Activated CD8-positive, alpha-beta T cell treated with anti-CD3 and anti-CD28 coated beads, Interleukin-2, amount 10 ng/mL, durations not matched to agents 7 days and 5 days (primary cell): ENCODE measurements around the gene ZNF652. TPM values are rescaled to one million over a fixed set of nuclear protein-coding genes. Genes with fewer than 3 reads are reported as not detected.

Experiments used
- ATAC-seq: fragments of 150-1000 bp; cut with Tn5 transposase; one replicate; pipeline ENCODE4 v1.10.0; 2021; ENCODE audit warnings: moderate library complexity
- CTCF ChIA-PET: fragments of 350-600 bp; sonication (Branson Sonifier 250); formaldehyde crosslinking; loops from one replicate; lab custom pipeline; 2021; ENCODE audit warnings: antibody characterized with exemption; lab: Charles Lee
- POLR2A ChIA-PET: fragments of 350-600 bp; sonication (Branson Sonifier 250); formaldehyde crosslinking; loops from one replicate; lab custom pipeline; 2021; ENCODE audit warnings: antibody characterized with exemption; lab: Charles Lee
- DNase-seq: peaks from one replicate; pipeline ENCODE4 v3.0.0-alpha.2; 2020
- H3K27ac Mint-ChIP-seq: one replicate; pipeline ENCODE4 v1.8.0; 2021; ENCODE audit warnings: mild to moderate bottlenecking, mixed read lengths
- H3K27me3 Mint-ChIP-seq: one replicate; pipeline ENCODE4 v1.8.0; 2021; ENCODE audit warnings: low read depth, mixed read lengths
- H3K36me3 Mint-ChIP-seq: one replicate; pipeline ENCODE4 v1.8.0; 2021; ENCODE audit warnings: low read depth, mixed read lengths
- H3K4me1 Mint-ChIP-seq: one replicate; pipeline ENCODE4 v1.8.0; 2021; ENCODE audit warnings: low read depth, mixed read lengths
- H3K4me3 Mint-ChIP-seq: one replicate; pipeline ENCODE4 v1.8.0; 2021; ENCODE audit warnings: mild to moderate bottlenecking, mixed read lengths
- H3K9me3 Mint-ChIP-seq: one replicate; pipeline ENCODE4 v1.8.0; 2022; ENCODE audit warnings: mixed read lengths; ENCODE audit not compliant: insufficient read depth
- total RNA-seq, 2 experiments: library from RNA; stranded (reverse); gene quantifications; one replicate each; pipeline ENCODE4 v1.2.3, GENCODE V29; 2021

Gene ZNF652
- total RNA-seq, 2 experiments from 2014 or later, result 27.3 to 27.9 TPM

GRCh38 chr17:49315551-49316257 is 46.3 kb downstream of the ZNF652 start:
- peaks cover 27% of the 10 kb centered on the region for H3K36me3 Mint-ChIP-seq
- POLR2A ChIA-PET, result interaction anchor here (0.5 to 1.3 kb wide), 3 partner anchors 26 to 72 kb away, joined by 3 to 4 read pairs (median 3); no protein-coding TSS in a partner anchor
- H3K9me3 Mint-ChIP-seq, result no peaks in the 10 kb centered on the region
- peaks cover 37% of the 10 kb centered on the region for H3K4me1 Mint-ChIP-seq
- peak overlapping the region; percentile 60 for H3K4me3 Mint-ChIP-seq
- H3K27ac Mint-ChIP-seq, result peak overlapping the region; percentile 77
- CTCF ChIA-PET, result interaction anchor here (0.8 to 7.3 kb wide), 25 partner anchors 9 to 241 kb away, joined by 3 to 148 read pairs (median 9); partner anchors contain the start of gene PHB1
- ATAC-seq (peak; percentile 99), DNase-seq (peak; percentile 90)
- no peaks in the 10 kb centered on the region for H3K27me3 Mint-ChIP-seq

GRCh38 chr17:49312722-49313121 is 49.3 kb downstream of the ZNF652 start:
- Mint-ChIP-seq H3K27me3 (no peaks in the 10 kb centered on the region), H3K4me3 (no peak overlapping the region), H3K9me3 (no peaks in the 10 kb centered on the region), H3K4me1 (peaks cover 25% of the 10 kb centered on the region), H3K27ac (no peak overlapping the region), H3K36me3 (peaks cover 30% of the 10 kb centered on the region)
- ATAC-seq (no peak), DNase-seq (no peak)
- POLR2A ChIA-PET, result no interaction called here
- CTCF ChIA-PET, result interaction anchor here (1.7 kb wide), 1 partner anchor 56 kb away, joined by 6 read pairs; no protein-coding TSS in a partner anchor

DNA sequence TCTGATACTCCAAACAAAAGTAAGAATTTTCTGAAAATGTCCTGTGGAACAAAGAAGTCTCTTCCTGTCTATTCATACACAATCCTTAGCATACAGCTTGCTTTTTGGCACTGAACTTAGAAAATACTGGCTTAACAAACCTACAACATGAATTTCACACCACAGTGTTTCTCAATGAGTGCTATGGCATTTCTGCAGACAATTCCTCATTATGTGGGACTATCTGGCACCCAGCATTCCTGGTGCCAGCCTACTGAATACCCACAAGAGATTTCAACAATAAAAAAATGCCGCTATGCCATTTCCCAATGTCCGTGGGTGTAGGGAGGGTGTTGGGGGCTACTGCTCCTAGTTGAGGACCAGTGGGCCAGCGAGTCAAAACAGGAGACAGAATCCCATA is 62.1 kb downstream of the ZNF652 start:
- no peaks in the 10 kb centered on the region for H3K27me3 Mint-ChIP-seq
- no peaks in the 10 kb centered on the region for H3K9me3 Mint-ChIP-seq
- no peak overlapping the region for H3K27ac Mint-ChIP-seq
- H3K4me1 Mint-ChIP-seq, result no peaks in the 10 kb centered on the region
- H3K4me3 Mint-ChIP-seq, result no peak overlapping the region
- DNase-seq (no peak), ATAC-seq (no peak)
- peaks cover 24% of the 10 kb centered on the region for H3K36me3 Mint-ChIP-seq
- POLR2A ChIA-PET, result no interaction called here
- CTCF ChIA-PET, result interaction anchor here (1.4 kb wide), 1 partner anchor 268 kb away, joined by 3 read pairs; no protein-coding TSS in a partner anchor

DNA sequence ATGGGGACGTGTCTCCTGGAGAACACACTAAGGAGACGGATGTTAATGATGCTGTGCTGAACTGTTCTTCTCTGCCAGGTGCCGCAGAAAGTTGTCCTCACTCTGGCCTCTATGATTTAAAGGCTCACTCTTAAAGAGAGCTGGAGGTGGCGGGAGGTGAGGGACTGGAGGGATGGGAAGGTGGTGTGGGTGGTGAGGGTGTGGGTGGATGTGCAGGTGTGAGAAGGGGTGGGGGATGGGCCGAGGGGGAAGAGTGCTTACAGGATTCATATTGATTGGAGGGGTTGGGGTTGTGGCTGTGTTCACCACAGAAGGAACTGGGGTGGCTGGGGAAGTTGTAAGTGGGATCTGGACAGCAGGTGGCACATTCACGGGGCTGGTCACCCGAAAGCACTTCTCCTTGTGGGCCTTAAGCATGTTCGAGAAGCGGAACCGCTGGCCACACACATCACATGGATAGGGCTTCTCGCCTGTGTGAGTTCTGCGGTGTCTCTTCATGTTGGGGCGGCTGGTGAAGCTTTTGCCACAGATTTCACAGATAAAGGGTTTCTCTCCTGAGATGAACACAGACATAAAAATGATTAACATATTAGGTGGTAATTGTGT is 63.6 kb downstream of the ZNF652 start:
- peaks cover 24% of the 10 kb centered on the region for H3K36me3 Mint-ChIP-seq
- DNase-seq, result no peak
- POLR2A ChIA-PET, result no interaction called here

GRCh38 chr17:49297141-49297540 is 64.9 kb downstream of the ZNF652 start:
- ChIA-PET CTCF (interaction anchor here (1.0 to 1.6 kb wide), 7 partner anchors 14 to 103 kb away, joined by 3 to 11 read pairs (median 4); no protein-coding TSS in a partner anchor), POLR2A (no interaction called here)
- H3K4me3 Mint-ChIP-seq, result no peak overlapping the region
- peaks cover 23% of the 10 kb centered on the region for H3K36me3 Mint-ChIP-seq
- no peaks in the 10 kb centered on the region for H3K9me3 Mint-ChIP-seq
- H3K27me3 Mint-ChIP-seq, result no peaks in the 10 kb centered on the region
- no peak for DNase-seq
- H3K27ac Mint-ChIP-seq, result no peak overlapping the region
- no peak for ATAC-seq
- H3K4me1 Mint-ChIP-seq, result peaks cover 3% of the 10 kb centered on the region

More for the DNA sequence above, 63.6 kb downstream of the ZNF652 start:
- CTCF ChIA-PET, result no interaction called here
- Mint-ChIP-seq H3K4me3 (no peak overlapping the region), H3K27ac (no peak overlapping the region), H3K4me1 (peaks cover 3% of the 10 kb centered on the region), H3K27me3 (no peaks in the 10 kb centered on the region), H3K9me3 (no peaks in the 10 kb centered on the region)
- no peak for ATAC-seq

DNA sequence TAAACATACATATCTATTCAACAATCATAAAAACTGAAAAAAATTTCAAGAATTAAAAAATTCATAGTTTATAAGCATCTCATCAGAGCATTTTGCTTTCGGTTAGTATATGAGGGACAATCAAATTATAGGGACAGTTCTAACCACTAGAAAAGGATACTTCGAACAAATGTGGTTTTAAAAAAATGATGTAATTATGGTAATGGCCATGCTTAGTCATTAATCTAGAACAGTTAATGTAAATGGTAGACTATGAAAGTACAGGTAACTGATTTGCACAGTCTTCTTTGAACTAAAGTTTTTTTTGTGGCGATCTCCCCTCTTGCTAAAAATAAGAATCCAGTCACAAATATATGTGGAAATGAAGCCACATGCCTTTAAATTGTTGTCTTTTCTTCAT is 67.9 kb downstream of the ZNF652 start:
- no peak overlapping the region for H3K4me3 Mint-ChIP-seq
- no peaks in the 10 kb centered on the region for H3K9me3 Mint-ChIP-seq
- DNase-seq, result no peak
- CTCF ChIA-PET, result interaction anchor here (0.6 to 1.2 kb wide), 2 partner anchors 34 to 74 kb away, joined by 3 read pairs; no protein-coding TSS in a partner anchor
- no peak overlapping the region for H3K27ac Mint-ChIP-seq
- ATAC-seq, result no peak
- no peaks in the 10 kb centered on the region for H3K27me3 Mint-ChIP-seq
- POLR2A ChIA-PET, result no interaction called here
- H3K4me1 Mint-ChIP-seq, result peaks cover 3% of the 10 kb centered on the region
- H3K36me3 Mint-ChIP-seq, result peaks cover 26% of the 10 kb centered on the region

DNA sequence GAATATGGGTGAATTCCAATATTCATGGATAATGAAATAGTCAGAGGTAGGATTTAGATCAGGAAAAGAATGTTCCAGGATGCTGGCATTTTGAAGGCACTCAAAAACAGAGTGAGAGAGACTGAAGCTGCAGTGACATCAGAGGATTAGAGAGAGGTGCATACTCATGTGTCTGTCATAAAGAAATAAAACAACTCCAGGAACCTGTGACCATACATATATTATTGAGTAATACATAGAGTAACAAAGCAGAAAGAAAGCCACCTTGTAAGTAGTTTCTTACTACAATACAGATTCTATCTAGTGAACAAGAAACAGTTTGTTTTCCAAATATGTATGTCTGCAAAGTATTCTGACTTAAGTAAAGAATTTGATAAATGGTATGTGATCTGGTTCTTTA is 69.1 kb downstream of the ZNF652 start:
- H3K9me3 Mint-ChIP-seq, result no peaks in the 10 kb centered on the region
- DNase-seq (no peak), ATAC-seq (no peak)
- no peak overlapping the region for H3K4me3 Mint-ChIP-seq
- peaks cover 16% of the 10 kb centered on the region for H3K36me3 Mint-ChIP-seq
- no peak overlapping the region for H3K27ac Mint-ChIP-seq
- H3K4me1 Mint-ChIP-seq, result peaks cover 3% of the 10 kb centered on the region
- no peaks in the 10 kb centered on the region for H3K27me3 Mint-ChIP-seq
- ChIA-PET POLR2A (no interaction called here), CTCF (interaction anchor here (0.9 to 1.2 kb wide), 4 partner anchors 15 to 75 kb away, joined by 3 read pairs; no protein-coding TSS in a partner anchor)

DNA sequence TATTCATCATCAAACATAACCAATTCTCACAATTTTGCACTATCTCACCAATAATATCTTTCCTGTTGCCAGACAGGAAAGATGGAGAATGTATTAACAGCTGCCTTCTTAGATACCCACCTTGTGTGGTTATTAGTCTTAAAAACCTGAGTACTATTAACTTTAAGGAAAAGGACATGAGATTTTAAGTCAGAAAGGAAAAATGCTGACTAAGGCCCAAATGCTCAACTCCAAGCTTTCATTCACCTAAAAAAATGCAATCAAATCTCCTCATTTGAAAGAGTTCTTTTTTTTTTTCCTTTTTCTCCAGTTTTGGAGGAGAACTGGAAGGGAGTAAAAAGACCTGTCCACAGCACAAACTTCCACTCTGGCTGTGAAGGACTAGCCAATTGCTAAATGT is 70.1 kb downstream of the ZNF652 start:
- Mint-ChIP-seq H3K4me1 (peaks cover 3% of the 10 kb centered on the region), H3K9me3 (no peaks in the 10 kb centered on the region), H3K27ac (no peak overlapping the region), H3K4me3 (no peak overlapping the region), H3K36me3 (peaks cover 11% of the 10 kb centered on the region), H3K27me3 (no peaks in the 10 kb centered on the region)
- DNase-seq (no peak), ATAC-seq (no peak)
- ChIA-PET POLR2A (no interaction called here), CTCF (interaction anchor here (0.9 to 2.2 kb wide), 10 partner anchors 14 to 404 kb away, joined by 3 to 9 read pairs (median 3); no protein-coding TSS in a partner anchor)

DNA sequence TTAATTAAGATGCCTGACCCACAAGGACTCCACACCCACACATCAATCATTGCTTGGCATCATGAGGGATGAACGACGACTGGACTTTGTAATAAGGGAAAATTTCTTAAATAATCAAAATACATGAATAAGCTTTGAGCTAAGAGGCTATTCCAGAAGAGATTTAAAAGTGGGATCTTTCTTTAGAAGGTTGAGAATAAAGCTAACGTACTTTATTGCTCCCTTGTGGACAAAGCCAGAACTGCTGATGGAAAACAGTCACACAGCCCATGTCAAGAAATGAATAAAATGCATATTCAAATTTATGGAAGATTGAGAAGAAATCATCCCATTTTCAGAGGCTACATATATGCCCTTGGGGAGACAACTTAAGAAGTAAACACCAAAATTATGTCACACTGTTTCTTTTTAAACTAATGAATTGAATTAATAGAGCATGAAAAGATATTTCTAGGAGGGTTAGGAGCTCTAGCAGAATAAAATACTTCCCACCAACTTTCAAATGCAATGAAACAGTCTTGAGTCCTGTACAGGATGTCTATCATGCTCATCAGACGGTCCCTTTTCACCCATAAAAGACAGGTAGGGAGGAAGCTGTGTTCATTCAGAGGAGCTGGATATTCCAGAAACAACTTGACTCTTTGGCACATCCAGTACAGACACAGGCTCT is 71.2 kb downstream of the ZNF652 start:
- H3K9me3 Mint-ChIP-seq, result no peaks in the 10 kb centered on the region
- ATAC-seq (no peak), DNase-seq (peak; percentile 32)
- CTCF ChIA-PET, result interaction anchor here (0.7 to 2.8 kb wide), 23 partner anchors 9 to 405 kb away, joined by 3 to 19 read pairs (median 3); no protein-coding TSS in a partner anchor
- POLR2A ChIA-PET, result interaction anchor here (0.6 to 0.8 kb wide), 2 partner anchors 12 to 102 kb away, joined by 3 to 4 read pairs; no protein-coding TSS in a partner anchor
- H3K4me1 Mint-ChIP-seq, result peaks cover 3% of the 10 kb centered on the region
- no peak overlapping the region for H3K4me3 Mint-ChIP-seq
- H3K36me3 Mint-ChIP-seq, result peaks cover 7% of the 10 kb centered on the region
- no peak overlapping the region for H3K27ac Mint-ChIP-seq
- no peaks in the 10 kb centered on the region for H3K27me3 Mint-ChIP-seq

DNA sequence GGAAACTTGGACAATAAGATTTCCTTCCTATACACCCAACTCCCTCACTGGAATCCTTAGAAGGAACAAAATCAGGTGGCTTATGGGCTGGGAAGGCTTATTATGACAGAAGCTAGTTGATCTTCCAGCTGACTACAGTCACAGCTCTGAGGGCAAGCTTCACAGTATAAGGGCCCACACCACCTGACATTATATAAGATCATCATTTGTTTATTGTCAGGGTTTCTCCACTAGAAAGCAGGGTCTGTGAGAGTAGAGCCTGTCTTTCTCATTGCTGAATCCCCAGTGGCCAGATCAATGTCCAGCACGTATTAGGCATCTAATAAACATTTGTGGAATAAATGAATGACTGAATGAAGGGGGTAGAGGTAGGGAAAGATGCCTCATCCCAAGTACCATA is 73.7 kb downstream of the ZNF652 start:
- no peak overlapping the region for H3K27ac Mint-ChIP-seq
- H3K36me3 Mint-ChIP-seq, result peaks cover 3% of the 10 kb centered on the region
- no peaks in the 10 kb centered on the region for H3K9me3 Mint-ChIP-seq
- no peaks in the 10 kb centered on the region for H3K27me3 Mint-ChIP-seq
- POLR2A ChIA-PET, result no interaction called here
- DNase-seq, result no peak
- no peak overlapping the region for H3K4me3 Mint-ChIP-seq
- ATAC-seq, result no peak
- H3K4me1 Mint-ChIP-seq, result no peaks in the 10 kb centered on the region
- CTCF ChIA-PET, result no interaction called here

DNA sequence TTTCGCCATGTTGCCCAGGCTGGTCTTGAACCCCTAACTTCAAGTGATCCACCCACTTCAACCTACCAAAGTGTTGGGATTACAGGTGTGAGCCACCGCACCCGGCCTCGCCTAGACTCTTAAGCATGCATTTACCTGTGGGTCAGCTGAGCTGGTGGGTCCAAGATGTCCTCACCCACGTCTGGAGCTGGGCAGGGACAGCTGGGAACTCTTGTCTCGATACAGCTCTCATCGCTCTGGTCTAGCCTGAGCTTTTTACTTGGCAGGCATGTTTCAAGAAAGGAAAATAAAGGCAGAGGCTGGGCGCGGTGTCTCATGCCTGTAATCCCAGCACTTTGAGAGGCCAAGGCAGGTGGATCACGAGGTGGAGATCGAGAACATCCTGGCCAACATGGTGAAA is 74.6 kb downstream of the ZNF652 start:
- POLR2A ChIA-PET, result no interaction called here
- Mint-ChIP-seq H3K27me3 (peaks cover 2% of the 10 kb centered on the region), H3K4me3 (no peak overlapping the region), H3K27ac (no peak overlapping the region), H3K4me1 (no peaks in the 10 kb centered on the region), H3K9me3 (no peaks in the 10 kb centered on the region), H3K36me3 (peaks cover 3% of the 10 kb centered on the region)
- ATAC-seq (no peak), DNase-seq (no peak)
- CTCF ChIA-PET, result interaction anchor here (1.2 kb wide), 1 partner anchor 120 kb away, joined by 3 read pairs; no protein-coding TSS in a partner anchor
